ENCODE data around the gene FAM118B.

The FAM118B gene

GRCh38 chr11:126169291-126169690 lies 42.3 kb upstream of the FAM118B start:
- H3K4me2 ChIP-seq (ENCODE audit: low read length): no peak overlapping the region
- no peaks in the 10 kb centered on the region for H3K27me3 ChIP-seq (ENCODE audit: control insufficient read depth, insufficient read depth, low read length)
- TF ChIP-seq CTCF (IDR thresholded peaks at IDR 0.05): no peak
- H3K9ac ChIP-seq: no peak overlapping the region
- no peaks in the 10 kb centered on the region for H3K9me3 ChIP-seq (ENCODE audit: control insufficient read depth, low read length)
- no peak overlapping the region for H3K27ac ChIP-seq
- no peak overlapping the region for H3K4me3 ChIP-seq (ENCODE audit: low read depth, low read length)
- no peaks in the 10 kb centered on the region for H3K79me2 ChIP-seq
- H3K36me3 ChIP-seq (ENCODE audit: control insufficient read depth, insufficient read depth, low read length): no peaks in the 10 kb centered on the region
- H2AFZ ChIP-seq: no peak overlapping the region
- no peaks in the 10 kb centered on the region for H3K4me1 ChIP-seq

DNA sequence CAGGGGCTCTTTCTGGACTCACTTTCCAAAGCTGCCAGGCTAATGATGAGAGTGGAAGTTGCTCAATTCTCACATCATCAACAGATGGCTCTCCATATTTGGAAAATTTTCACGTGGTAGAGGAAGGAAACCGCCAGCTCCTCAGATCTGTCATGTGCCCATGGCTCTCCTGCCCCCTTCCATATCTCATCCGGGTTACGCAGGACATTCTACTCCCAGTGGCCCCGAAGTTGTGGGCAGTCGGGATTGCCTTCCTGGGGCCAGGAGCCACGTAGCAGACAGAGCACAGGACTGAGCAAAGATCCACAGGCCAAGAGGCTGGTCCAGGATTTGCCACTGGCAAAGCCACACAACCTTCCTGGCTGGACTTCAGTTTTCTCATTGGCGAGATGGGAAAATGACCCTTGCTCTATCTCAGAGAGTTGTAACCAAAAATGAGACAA lies 39.0 kb upstream of the FAM118B start:
- no peak overlapping the region for H2AFZ ChIP-seq
- no peak for TF ChIP-seq CTCF (IDR thresholded peaks at IDR 0.05)
- H3K4me2 ChIP-seq (ENCODE audit: low read length): no peak overlapping the region
- H3K4me1 ChIP-seq: no peaks in the 10 kb centered on the region
- no peaks in the 10 kb centered on the region for H3K36me3 ChIP-seq (ENCODE audit: control insufficient read depth, insufficient read depth, low read length)
- no peak overlapping the region for H3K27ac ChIP-seq
- no peaks in the 10 kb centered on the region for H3K79me2 ChIP-seq
- no peaks in the 10 kb centered on the region for H3K27me3 ChIP-seq (ENCODE audit: control insufficient read depth, insufficient read depth, low read length)
- no peaks in the 10 kb centered on the region for H3K9me3 ChIP-seq (ENCODE audit: control insufficient read depth, low read length)
- H3K9ac ChIP-seq: no peak overlapping the region
- no peak overlapping the region for H3K4me3 ChIP-seq (ENCODE audit: low read depth, low read length)

DNA sequence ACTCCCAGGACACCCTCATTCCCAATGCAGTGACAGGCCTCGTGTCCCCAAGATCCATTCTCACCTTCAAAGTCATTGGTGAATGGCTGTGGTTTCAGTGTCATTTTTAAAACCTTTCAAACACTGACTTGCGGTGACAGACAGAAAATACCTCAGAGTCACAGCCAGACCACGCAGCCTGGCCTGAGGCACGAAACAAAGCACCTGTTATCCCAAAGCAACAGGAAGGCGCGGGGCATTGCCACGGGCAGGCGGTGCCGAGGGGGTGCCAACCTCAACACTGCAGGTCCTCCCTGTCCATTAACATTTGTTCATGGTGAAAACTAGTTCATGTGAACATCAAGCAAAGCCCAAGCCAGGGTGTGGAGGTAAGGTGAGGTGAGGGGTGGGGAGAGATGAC lies 38.3 kb upstream of the FAM118B start:
- Histone ChIP-seq H3K4me2 (ENCODE audit: low read length) (no peak overlapping the region), H3K9ac (no peak overlapping the region), H3K36me3 (ENCODE audit: control insufficient read depth, insufficient read depth, low read length) (no peaks in the 10 kb centered on the region), H2AFZ (no peak overlapping the region), H3K79me2 (no peaks in the 10 kb centered on the region), H3K4me3 (ENCODE audit: low read depth, low read length) (no peak overlapping the region), H3K27me3 (ENCODE audit: control insufficient read depth, insufficient read depth, low read length) (no peaks in the 10 kb centered on the region), H3K27ac (no peak overlapping the region), H3K9me3 (ENCODE audit: control insufficient read depth, low read length) (no peaks in the 10 kb centered on the region), H3K4me1 (no peaks in the 10 kb centered on the region)
- no peak for TF ChIP-seq CTCF (IDR thresholded peaks at IDR 0.05)

- Histone ChIP-seq H3K9me3 (ENCODE audit: control insufficient read depth, low read length) (no peaks in the 10 kb centered on the region), H3K36me3 (ENCODE audit: control insufficient read depth, insufficient read depth, low read length) (no peaks in the 10 kb centered on the region), H3K4me3 (ENCODE audit: low read depth, low read length) (no peak overlapping the region), H2AFZ (no peak overlapping the region), H3K4me2 (ENCODE audit: low read length) (no peak overlapping the region), H3K9ac (no peak overlapping the region), H3K27me3 (ENCODE audit: control insufficient read depth, insufficient read depth, low read length) (no peaks in the 10 kb centered on the region), H3K4me1 (no peaks in the 10 kb centered on the region), H3K79me2 (no peaks in the 10 kb centered on the region), H3K27ac (no peak overlapping the region)
- no peak for TF ChIP-seq CTCF (IDR thresholded peaks at IDR 0.05)
Observed at GRCh38 chr11:126174816-126175215, 36.8 kb upstream of the FAM118B start.

- H3K4me3 ChIP-seq (ENCODE audit: low read depth, low read length): no peak overlapping the region
Observed at GRCh38 chr11:126175393-126175792, 36.2 kb upstream of the FAM118B start.

More at GRCh38 chr11:126175393-126175792, 36.2 kb upstream of the FAM118B start:
- Histone ChIP-seq H3K79me2 (no peaks in the 10 kb centered on the region), H3K36me3 (ENCODE audit: control insufficient read depth, insufficient read depth, low read length) (no peaks in the 10 kb centered on the region), H3K9me3 (ENCODE audit: control insufficient read depth, low read length) (no peaks in the 10 kb centered on the region), H3K4me2 (ENCODE audit: low read length) (no peak overlapping the region), H3K9ac (no peak overlapping the region), H3K4me1 (no peaks in the 10 kb centered on the region), H2AFZ (no peak overlapping the region), H3K27ac (no peak overlapping the region), H3K27me3 (ENCODE audit: control insufficient read depth, insufficient read depth, low read length) (no peaks in the 10 kb centered on the region)
- no peak for TF ChIP-seq CTCF (IDR thresholded peaks at IDR 0.05)

Measured in parathyroid adenoma (tissue), 2 donors.